GM20000 (cell line): Measurements from ENCODE around the gene SIRPB2.

Experiments used
- DNase-seq: peaks from one replicate; pipeline ENCODE4 v3.0.0; 2012; ENCODE audit warnings: low spot score
- CTCF ChIP-seq: IDR thresholded peaks from 2 replicates; pipeline ENCODE4 v1.5.1; 2012; ENCODE audit warnings: mild to moderate bottlenecking, control low read depth; ENCODE audit errors: extremely low read depth, missing control alignments

SIRPB2 gene

GRCh38 chr20:1479831-1480595, 11.2 kb downstream of the SIRPB2 start:
- DNase-seq, result no peak
- no peak for TF ChIP-seq CTCF

GRCh38 chr20:1478566-1478965, 12.7 kb downstream of the SIRPB2 start:
- no peak for DNase-seq
- no peak for TF ChIP-seq CTCF

GRCh38 chr20:1477896-1478490, 13.2 kb downstream of the SIRPB2 start:
- TF ChIP-seq CTCF, result no peak
- DNase-seq, result no peak

GRCh38 chr20:1474817-1475603, 16.2 kb downstream of the SIRPB2 start:
- TF ChIP-seq CTCF, result no peak
- DNase-seq, result no peak

GRCh38 chr20:1474325-1474724, 16.9 kb downstream of the SIRPB2 start:
- no peak for DNase-seq
- no peak for TF ChIP-seq CTCF

GRCh38 chr20:1473246-1474220, 17.7 kb downstream of the SIRPB2 start:
- no peak for DNase-seq
- no peak for TF ChIP-seq CTCF
